Measurements from ENCODE around the gene FRG2B.
"Not testable (repeated sequence)": the region's sequence is repeated elsewhere in the genome, so short reads cannot be mapped to it uniquely, and the experiment has no call there.

Gene FRG2B

GRCh38 chr10:133592716-133593115, 33.9 kb downstream of the FRG2B start:
- DNase-seq: no peak

- DNase-seq: no peak
These were observed 35.6 kb downstream of the FRG2B start for GRCh38 chr10:133590970-133591359.

- DNase-seq: no peak
These were observed 36.2 kb downstream of the FRG2B start for GRCh38 chr10:133590226-133590969.

- DNase-seq: not testable (repeated sequence)
These were observed 49.6 kb downstream of the FRG2B start for GRCh38 chr10:133577037-133577436.
